SKM-1 treated with dmso at 0.1 percent for 144 hours (cell line): Measurements from ENCODE around the gene USP40.

ENCODE experiments used
- DNase-seq: peaks from one replicate; lab custom pipeline; 2025; ENCODE audit not compliant: unreplicated experiment; lab: John Stamatoyannopoulos, UW

USP40 gene

DNA sequence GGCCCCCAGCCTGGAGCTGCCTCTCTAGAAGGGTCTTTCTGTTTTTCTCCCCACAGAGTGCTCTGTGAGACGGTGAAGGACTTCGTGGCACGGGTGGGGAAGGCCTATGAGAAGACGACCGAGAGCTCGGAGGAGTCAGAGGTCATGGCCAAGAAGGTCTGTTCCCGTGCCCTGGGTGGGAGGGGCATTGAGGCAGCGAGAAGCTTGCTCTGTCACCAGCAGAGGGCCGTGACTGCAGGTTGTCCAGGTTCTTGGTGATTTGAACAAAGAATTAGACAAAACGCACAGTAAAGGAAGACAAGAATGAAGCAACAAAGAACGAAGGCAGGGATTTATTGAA is 118.4 kb downstream of the USP40 start:
- DNase-seq, result no peak

DNA sequence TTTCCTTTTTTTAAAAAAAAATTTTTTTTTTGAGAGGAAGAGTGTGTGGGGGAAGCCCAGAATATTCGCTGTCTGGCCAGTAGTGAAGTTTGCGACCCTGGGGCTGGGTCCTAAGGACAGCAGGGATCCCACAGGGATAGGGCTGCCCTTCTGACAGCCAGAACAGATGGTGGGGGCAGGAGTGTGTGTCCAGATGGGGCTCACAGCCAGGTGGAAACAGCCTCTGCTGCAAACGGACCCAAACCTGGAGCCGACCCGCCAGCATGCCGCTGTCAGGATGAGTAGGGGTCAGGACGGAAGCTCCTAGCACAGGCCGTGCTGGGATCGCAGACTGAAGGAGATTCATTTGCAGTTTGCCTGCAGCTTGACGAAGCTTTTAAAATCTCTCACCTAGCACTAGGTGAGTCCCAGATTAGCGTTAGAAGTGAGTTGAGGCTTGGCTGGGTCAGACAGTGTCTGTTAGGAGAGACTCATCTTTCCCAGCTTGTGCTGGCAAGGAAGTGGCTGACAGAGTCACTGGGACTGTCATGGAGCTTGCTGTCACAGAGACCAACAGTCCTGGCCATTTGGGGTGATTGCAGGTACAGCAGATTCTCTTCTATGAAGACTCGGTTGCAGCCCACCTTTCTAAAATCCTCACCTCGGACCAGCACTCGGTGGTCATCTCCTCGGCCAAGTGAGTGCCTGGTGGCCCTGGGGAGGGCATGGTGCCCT is 118.9 kb downstream of the USP40 start:
- no peak for DNase-seq

DNA sequence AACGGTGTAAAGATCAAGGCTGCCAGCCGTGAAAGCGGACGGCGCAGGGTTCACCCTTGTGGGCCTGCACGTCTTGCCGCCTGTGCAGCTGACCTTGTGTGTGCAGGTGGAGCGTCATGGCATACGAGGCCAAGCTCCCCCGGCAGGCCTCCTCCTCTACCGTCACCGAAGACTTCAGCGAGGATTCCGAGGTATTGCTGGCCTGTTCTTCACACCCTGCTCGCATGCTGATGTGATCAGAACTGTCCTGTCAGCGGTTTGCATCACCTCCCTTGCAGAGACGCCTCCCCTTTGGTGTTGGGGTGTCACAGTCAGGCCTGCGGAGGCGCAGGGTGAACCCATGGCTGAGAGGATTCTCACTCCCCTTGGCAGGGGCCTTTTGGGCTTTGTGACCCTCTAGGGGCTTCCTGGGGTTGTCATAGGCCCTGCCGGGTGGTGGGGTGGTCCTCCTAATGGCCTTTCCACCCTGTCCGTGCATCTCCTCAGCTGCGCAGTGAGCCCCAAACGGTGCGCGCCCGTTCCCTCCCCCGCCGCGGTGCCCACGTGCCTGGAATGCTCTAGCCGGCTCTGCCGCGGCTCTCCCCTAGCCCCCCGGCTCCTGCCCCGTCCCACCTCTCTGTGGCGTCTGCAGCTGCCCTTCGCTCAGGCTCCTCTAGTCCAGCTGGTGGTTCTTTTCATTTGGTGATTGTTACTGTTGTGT is 119.8 kb downstream of the USP40 start:
- no peak for DNase-seq

DNA sequence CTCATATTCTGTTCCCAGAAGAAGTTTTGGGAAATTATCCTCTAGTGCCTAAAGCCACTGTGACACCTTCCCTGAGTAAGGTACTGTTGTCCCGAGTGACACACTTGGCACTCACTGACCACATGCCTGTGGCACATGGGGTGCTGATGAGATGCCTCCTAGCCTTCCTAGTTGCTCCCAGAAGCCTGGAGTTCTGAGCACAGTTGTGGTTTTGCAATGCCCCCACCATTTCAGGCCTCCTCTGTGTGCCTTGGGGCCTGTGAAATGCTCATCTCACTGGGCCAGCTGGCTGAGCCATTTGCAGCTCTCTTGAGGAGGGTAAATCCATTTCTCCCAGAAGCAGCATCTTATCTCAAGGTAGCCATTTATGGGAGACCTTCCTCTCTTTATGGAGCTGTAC is 120.5 kb downstream of the USP40 start:
- no peak for DNase-seq

DNA sequence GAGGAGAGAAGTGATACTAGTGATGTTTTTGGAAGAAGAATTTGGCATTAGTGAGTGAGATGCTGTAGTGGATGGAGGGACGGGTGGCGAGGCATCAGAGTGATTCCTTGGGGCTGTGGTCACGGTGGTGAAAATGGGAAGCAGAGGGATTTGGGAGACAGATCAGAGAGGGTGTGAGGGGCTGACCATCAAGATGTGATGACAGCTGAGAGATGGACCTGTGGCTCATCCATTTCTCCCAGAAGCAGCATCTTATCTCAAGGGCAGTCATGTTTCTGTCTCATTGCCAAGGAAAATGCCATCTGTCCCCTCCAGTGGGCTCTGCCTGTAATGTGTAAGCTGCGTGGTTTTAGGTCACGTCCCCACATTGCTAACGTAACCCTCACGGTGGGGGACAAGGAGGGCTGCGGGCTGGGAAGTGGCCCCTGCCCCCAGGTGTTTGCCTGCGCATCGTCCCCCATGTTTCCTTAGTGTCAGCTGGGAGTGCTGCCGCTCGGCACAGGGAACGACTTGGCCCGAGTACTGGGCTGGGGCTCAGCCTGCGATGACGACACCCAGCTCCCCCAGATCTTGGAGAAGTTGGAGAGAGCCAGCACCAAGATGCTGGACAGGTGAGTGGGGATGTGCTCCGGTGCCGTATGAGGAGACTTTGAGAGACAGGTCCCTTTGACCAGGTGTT is 121.3 kb downstream of the USP40 start:
- no peak for DNase-seq

DNA sequence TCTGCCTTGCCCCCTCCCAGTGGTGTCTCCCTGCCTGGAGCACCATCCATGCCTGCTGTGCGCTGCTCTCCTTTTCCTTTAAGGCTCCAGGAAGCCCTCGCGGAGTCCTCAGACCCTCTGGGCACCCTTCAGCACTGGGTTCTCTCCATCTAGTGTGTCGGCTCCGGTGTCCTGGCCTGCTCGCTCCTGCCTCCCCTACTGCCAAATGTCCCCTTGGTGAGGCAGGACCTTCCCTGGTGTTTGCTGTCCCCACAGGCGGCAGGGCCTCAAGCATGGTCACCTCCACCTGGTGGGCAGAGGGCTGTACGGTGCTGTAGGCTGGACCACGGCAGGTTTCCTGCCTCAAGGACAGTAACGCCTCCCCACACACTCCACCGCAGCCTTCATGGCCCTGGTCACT is 122.1 kb downstream of the USP40 start:
- DNase-seq, result no peak

DNA sequence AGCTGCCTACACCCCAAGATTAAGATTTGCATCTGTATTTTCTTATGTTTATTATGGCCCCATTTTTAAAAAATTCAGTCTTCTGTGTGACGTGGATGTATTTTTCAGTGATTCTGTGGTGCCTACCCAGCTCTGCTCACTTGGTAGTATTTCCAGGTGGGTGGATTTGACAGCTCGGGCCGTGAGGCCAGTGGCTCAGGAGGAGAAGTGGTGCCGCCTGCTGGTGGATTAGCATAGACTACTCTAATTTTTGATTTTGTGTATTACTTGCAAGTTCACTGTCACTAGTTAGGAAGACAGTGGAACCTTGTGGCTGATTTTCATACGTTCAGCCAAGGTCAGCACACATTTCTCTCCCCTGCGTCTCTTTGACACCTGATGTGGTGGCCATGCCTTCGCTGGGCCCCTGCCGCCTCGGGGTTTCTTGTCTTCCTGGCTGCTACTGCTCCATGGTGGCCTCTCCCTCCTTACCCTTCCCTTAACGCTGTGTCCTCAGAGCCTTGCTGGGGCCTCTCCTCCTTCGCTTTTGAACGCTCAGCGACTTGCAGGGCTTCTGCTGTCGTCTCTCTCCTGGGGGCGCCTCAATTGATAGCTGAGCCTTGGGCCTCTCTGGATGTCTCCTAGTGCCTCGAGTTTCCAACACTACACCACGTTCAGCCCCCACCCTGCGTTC is 122.9 kb downstream of the USP40 start:
- DNase-seq, result peak; percentile 51

DNA sequence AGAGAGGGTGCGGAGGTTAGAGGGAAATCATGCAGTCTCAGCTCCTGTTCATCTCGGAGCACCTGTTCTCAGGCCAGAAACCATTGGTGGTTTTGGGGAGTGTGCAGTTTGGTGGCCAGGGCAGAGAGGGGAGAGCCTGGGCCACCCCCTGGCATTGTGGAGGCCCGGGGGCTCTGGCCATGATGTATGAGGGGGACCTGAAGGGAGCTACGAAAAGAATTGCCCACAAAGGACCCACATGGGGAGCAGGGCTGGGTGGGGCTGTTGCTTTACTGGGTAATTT is 124.6 kb downstream of the USP40 start:
- DNase-seq, result no peak

DNA sequence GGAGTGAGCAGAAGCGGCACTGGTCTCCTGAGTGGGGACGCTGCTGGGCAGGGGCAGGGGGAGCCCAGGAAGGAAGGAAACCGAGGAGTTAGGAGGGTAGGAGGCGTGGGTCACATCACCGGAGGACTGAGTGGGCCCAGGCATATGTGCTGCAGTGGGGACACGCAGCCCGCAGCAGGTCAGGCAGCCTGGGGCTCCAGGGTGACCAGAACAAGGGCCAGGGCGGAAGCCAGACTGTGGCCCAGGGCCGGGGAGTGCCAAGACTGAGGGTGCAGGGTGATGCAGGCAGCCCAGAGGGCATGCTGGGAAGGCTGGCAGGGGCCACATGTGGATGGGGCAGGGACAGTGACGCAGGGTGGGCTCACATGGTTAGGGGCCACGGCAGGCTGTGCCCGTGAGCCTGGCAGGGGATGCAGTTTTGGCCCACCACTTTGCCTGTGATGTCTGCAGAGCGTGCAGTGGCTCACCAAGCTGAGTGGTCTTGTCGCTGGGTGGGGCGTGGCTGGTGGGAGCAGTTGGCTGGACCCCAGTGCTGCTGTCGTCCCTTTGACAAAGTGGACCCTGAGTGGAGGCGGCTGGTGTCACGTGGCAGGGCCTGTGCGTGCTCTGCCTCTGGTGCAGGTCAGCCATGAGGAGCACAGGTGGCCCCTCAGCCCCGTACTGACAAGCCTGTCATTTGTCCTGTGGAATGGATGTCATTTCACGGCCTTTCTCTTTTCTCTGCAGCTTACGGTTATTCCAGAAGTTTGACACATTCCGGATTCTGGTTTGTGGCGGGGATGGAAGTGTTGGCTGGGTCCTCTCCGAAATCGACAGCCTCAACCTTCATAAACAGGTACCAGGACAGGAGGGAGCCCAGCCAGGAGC is 125.2 kb downstream of the USP40 start:
- no peak for DNase-seq

DNA sequence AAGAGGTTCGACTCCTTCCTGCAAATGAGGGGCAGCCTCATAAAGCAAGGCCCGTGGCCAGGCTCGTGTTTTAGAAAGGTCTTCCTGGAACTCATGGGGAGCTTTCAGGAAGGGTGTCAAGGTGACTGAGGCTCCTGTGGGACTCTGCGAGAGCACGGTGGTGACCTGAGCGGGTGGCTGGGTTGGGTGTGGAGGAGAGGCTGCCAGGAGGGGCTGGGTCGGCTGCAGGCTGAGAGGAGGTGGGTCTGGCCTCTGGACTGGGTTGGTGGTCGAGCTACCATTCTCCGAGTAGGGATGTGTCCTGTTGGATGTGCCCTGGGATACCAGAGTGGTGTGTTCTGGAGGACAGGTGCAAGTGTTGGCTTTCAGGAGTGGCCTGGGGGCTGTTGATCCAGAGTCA is 125.9 kb downstream of the USP40 start:
- no peak for DNase-seq

DNA sequence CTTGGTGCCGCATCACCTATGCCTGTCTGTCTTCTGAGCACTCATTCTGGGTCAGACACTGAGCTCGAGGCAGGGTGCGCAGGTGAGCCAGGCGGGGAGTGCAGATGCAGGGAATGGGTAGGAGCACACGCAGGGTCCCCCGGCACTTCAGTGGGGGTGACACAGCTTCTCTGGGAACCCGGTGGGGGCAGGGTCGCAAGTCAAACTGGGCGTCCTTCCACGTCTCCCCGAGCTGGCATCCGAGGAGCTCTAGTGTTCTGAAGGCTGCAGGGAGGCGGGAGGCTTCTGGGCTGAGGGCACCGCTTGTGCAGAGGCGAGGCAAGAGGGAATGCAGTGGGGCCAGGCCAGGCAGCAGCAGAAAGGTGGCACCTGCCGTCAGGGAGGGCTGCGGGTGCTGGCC is 126.3 kb downstream of the USP40 start:
- DNase-seq, result no peak

DNA sequence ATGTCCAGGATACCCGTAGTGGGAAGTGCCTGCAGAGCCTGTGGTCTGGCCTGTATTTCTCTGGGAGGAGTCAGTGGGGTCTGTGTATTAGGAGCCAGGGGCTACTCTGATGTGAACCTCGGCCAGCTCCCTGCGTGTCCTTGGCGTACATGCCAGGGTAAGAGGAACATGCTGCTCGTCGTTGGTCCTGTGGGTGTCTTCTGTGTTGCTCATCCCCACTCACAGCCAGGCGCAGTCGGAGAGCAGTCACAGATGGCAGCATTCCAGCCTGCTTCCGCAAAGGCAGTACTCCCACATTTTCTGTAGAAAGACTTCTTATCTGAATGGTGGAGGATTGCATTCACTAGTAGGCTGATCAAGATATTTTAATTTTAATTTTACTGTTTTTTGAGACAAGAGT is 127.4 kb downstream of the USP40 start:
- DNase-seq, result no peak

DNA sequence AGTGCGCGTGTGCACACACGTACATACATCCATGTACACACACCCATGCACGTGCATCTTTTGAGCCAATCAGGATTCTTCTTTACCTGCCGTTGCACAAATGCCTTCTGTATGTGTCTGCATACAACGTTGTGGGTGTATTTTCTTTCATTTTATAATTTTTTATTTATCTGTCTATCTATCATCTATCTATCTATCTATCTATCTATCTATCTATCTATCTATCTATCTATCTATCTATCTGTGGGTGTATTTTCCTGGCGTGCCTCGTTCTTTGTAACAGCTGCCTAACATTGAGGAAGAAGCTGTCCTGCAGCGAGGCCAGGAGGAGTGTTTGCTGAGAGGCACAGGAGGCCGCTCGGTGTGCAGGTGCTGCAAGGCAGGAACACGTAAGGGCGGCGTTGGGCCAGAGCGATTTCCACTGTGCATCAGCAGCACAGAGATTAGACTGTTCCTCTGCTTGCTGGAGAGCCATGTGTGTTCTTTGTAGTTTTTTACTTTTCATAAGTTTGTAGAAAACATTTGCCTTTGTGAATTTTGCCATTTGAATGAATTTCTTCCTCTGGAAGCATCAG is 127.9 kb downstream of the USP40 start:
- DNase-seq, result no peak

DNA sequence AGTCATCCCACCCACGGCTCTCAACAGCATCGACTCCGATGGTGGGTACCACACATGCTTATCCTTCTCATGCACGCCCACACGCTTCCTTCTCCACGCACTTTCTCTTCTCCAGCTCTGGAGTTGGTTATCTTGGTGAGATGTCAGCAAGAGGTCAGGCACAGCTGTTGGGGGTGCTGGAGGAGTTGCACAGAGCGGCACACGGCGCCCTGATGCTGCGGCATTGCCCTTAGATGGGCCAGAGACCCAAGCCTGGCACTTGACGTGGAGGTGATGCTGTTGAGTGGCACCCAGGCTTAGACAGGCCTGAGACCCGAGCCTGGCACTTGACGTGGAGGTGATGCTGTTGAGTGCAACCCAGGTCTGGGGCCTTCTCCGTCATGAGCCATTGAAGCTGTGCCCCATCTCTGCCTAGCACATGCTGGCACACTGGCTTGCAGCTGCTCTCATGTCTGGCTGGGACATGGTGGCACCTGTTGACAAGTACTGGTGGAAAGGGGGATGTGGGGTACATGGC is 129.1 kb downstream of the USP40 start:
- DNase-seq, result no peak

DNA sequence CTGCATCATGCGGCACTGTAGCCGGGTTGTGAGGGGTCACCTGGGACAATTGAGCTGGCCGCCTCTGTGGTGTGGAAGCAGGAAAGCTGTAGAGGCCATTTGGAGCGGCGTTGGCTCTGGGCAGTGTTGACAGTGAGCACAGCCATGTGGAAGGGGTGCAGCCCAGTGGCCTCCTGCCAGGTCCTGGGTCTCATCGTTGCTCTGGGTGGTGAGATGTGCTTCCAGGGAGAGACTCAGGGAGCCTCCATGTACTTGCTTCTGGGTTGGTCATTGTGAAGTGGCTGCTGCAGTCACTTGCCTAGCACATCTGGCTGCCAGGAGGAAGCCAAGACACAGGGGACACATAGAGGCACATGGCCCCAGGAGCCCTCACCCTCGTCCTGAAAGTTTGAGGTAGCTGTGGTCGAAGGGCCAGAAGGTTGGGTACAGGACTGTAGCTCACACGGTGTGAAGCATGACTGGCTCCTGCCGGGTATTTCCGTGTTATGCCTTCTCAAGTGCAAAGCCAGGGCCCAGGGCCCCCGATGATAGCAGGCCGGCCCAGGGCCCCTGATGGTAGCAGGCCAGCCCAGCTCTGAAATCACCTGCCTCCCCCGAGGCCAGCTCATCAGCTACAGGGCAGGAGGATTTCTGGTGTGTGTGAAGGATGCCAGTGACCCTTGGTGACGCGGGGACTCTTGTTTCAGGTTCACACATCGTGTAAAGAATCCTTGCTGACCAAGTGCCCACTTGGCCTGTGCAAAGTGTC is 129.7 kb downstream of the USP40 start:
- DNase-seq, result no peak

DNA sequence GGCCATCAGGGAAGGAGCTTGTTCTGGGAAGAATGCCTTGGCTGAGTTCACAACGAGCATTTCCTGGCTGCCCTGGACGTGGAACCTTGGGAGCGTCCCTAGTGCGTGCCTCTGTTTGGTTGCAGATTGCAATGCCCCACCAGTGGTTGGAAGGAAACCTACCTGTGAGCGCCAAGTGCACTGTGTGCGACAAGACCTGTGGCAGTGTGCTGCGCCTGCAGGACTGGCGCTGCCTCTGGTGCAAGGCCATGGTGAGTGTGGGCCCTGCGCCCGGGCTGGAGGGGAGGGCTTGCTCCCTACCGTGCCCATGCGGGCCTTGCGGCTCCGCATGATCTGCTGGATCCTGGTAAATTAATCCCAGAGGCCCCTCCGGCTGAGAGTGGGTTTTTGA is 130.4 kb downstream of the USP40 start:
- DNase-seq, result no peak

DNA sequence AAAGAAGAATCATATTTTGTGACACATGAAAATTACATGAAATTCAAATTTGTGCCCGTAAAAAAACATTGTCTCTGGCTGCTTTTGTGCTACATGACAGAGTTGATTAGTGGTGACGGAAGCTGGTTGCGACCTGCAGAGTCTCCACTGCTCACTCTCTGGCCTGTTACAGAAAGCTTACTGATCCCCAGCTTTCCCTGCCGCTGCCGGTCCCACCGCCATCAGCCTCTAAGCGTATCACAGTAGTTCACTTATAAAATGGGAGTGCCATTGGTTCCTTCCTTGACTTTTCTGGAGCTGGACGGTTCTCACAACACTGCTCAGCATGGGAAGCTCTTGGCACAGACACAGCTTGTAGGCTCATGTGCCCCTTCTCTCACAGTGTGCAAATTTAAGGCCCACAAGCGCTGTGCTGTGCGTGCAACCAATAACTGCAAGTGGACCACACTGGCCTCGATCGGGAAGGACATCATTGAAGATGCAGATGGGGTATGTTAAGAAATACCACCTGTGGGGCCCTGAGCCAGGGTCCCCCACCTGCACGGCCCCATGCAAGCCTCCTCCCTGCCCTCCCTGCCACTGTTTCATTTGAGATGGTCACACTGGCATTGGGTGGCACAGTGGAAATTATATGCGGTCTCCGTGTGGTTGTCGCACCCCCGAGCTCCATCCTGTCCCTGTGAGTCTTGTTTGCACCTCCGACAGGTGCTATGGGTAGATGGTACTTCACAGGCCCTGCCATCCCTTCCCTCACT is 131.0 kb downstream of the USP40 start:
- no peak for DNase-seq

DNA sequence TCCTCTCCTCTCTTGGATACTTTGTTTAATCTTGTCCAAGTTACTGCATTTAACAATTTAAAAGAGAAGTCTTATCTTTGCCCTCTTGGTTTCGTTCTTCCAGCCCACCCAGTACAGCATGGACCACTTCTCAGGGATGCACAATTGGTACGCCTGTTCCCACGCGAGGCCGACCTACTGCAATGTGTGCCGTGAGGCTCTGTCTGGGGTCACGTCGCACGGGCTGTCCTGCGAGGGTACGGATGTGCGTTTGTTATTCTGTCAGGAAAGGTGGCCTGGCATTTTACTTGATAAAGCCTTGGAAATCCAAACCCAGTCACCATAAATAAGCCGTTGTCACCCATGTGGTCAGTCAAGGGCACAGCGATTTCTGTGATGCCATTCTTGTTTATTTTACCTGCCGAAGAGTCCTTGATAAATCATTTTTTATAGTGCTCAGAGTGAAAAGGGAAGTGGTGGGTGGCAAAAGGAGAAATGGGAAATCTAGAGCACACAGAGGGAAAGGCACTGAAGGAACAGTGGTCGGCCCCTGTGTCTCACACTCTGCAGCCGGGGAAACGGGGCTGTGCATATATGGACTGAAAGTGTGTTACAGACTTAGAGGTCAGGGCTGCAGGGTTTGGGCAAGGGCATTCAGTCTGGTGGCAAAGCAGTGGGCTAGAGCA is 131.8 kb downstream of the USP40 start:
- no peak for DNase-seq

DNA sequence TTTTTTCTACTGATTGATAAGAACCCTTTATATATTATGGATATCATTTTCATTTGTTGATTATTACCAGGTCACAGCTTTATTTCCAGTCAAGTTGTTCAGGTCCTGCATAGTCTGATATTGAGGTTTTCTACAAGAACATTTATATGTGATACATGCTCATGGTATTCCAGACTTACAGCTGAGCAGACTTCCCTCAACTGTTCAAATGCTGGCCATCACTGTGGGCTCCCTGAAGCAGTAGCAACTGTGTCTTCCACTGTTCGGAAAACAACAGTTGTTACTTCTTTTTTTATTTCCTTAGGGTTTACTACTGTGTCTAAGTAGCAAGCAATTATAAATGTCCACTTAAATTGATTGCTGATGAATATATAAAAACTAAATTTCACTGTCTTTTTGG is 132.8 kb downstream of the USP40 start:
- no peak for DNase-seq
